T-cell (primary cell): ENCODE results near the gene STARD9. TPM values are rescaled to one million over a fixed set of nuclear protein-coding genes. Genes with fewer than 3 reads are reported as not detected.

Source experiments
- ATAC-seq, 4 experiments: fragments of 200-7000 bp in 3 of 4; fragments of 150-1000 bp in 1 of 4; cut with Tn5 transposase; replicated peaks in 1 of 4; 1 replicate in 3 of 4; 2 replicates in 1 of 4; pipeline ENCODE4 v1.10.0; 2021; ENCODE audit warnings: moderate library complexity in 3 of 4, mild to moderate bottlenecking in 2 of 4, moderate number of reproducible peaks in 1 of 4
- CTCF ChIA-PET, 2 donors: fragments of 300-600 bp; sonication (Branson Sonifier 250); formaldehyde crosslinking; loops; one replicate each; lab custom pipeline; 2022; ENCODE audit warnings: antibody characterized with exemption in 2 of 2; lab: Charles Lee
- POLR2A ChIA-PET, 2 donors: fragments of 300-600 bp; sonication (Branson Sonifier 250); formaldehyde crosslinking; loops; one replicate each; lab custom pipeline; 2022; ENCODE audit warnings: antibody characterized with exemption in 2 of 2; lab: Charles Lee
- DNase-seq, 35 experiments: peaks; one replicate each; pipeline versions ENCODE4 v3.0.0 to v3.0.0-alpha.2; 2013 to 2023
- H3K27ac ChIP-seq: one replicate; pipeline ENCODE4 v1.5.1; 2013; ENCODE audit warnings: low read length
- H3K27me3 ChIP-seq, 2 experiments: replicated peaks in 1 of 2; 1 replicate in 1 of 2; 2 replicates in 1 of 2; pipeline versions ENCODE4 v1.6.1 to v1.7.0; 2013; ENCODE audit warnings: low read length in 1 of 2, mixed read lengths in 1 of 2; ENCODE audit not compliant: control insufficient read depth in 2 of 2, insufficient read depth in 2 of 2; ENCODE audit errors: extremely low read depth in 1 of 2
- H3K36me3 ChIP-seq, 2 donors: 1 replicate in 1 of 2; 2 replicates in 1 of 2; pipeline versions ENCODE4 v1.6.1 to v1.7.0; 2013; ENCODE audit warnings: low read length in 1 of 2; ENCODE audit not compliant: control insufficient read depth in 2 of 2, insufficient read depth in 1 of 2; ENCODE audit errors: extremely low read depth in 1 of 2
- H3K4me1 ChIP-seq, 2 experiments: 1 replicate in 1 of 2; 2 replicates in 1 of 2; pipeline versions ENCODE4 v1.6.1 to v1.7.0; 2013; ENCODE audit warnings: low read length in 2 of 2, mixed read lengths in 1 of 2; ENCODE audit not compliant: insufficient read depth in 2 of 2, control insufficient read depth in 1 of 2; ENCODE audit errors: extremely low read depth in 1 of 2
- H3K4me3 ChIP-seq, 2 donors: 1 replicate in 1 of 2; 2 replicates in 1 of 2; pipeline versions ENCODE4 v1.5.1 to v1.7.0; 2013; ENCODE audit warnings: mild to moderate bottlenecking in 2 of 2, low read length in 1 of 2, moderate library complexity in 1 of 2; ENCODE audit not compliant: control insufficient read depth in 1 of 2; ENCODE audit errors: extremely low read depth in 1 of 2
- H3K9me3 ChIP-seq: 2 replicates; pipeline ENCODE4 v1.7.0; 2013
- H3K27ac Mint-ChIP-seq, 2 donors: one replicate each; pipeline ENCODE4 v1.8.0; 2020 to 2021; ENCODE audit warnings: mild to moderate bottlenecking in 2 of 2, mixed read lengths in 2 of 2
- H3K27me3 Mint-ChIP-seq, 2 donors: one replicate each; pipeline ENCODE4 v1.8.0; 2021 to 2022; ENCODE audit warnings: mixed read lengths in 2 of 2
- H3K36me3 Mint-ChIP-seq: one replicate; pipeline ENCODE4 v1.8.0; 2021; ENCODE audit warnings: mixed read lengths
- H3K4me1 Mint-ChIP-seq, 3 donors: one replicate each; pipeline ENCODE4 v1.8.0; 2020 to 2022; ENCODE audit warnings: mixed read lengths in 3 of 3, mild to moderate bottlenecking in 1 of 3
- H3K4me3 Mint-ChIP-seq, 3 donors: one replicate each; pipeline ENCODE4 v1.8.0; 2020 to 2022; ENCODE audit warnings: mild to moderate bottlenecking in 3 of 3, mixed read lengths in 3 of 3, moderate library complexity in 3 of 3
- H3K9me3 Mint-ChIP-seq, 3 donors: one replicate each; pipeline ENCODE4 v1.8.0; 2020 to 2022; ENCODE audit warnings: mixed read lengths in 3 of 3
- WGBS: methylation state at CpG from one replicate; pipeline ENCODE4 v1.1.5; 2013; ENCODE audit warnings: missing lambda C conversion rate; ENCODE audit not compliant: insufficient coverage; 5-methylcytosine and 5-hydroxymethylcytosine counted together
- total RNA-seq, 35 experiments: library from RNA in 6 of 35; stranded (reverse) in 6 of 35; fragments of 120-200 nt in 1 of 35; gene quantifications; one replicate each; pipeline versions ENCODE4 v1.2.1 to v1.2.4 and lab custom pipeline; 2013 to 2026

STARD9 gene
- total RNA-seq, 5 donors from 2014 or later (not counting 1 experiment from before 2014, with no cell fraction given), result 6.6 to 10.6 (median 8.8) TPM

GRCh38 chr15:42742149-42742548, 166.7 kb downstream of the STARD9 start:
- no peaks in the 10 kb centered on the region for H3K9me3 Mint-ChIP-seq
- DNase-seq, result no peak
- Histone ChIP-seq H3K4me3 (no peak overlapping the region), H3K9me3 (no peaks in the 10 kb centered on the region), H3K36me3 (peaks cover 2 to 14% of the 10 kb centered on the region in 2 donors), H3K4me1 (peaks cover 2 to 5% of the 10 kb centered on the region in 2 experiments), H3K27me3 (no peaks in the 10 kb centered on the region), H3K27ac (no peak overlapping the region)
- ChIA-PET CTCF (interaction anchor here in 1 of 2 donors (0.6 kb wide), 1 partner anchor 1083 kb away, joined by 6 read pairs; no protein-coding TSS in a partner anchor), POLR2A (interaction anchor here in 1 of 2 donors (0.5 kb wide), 1 partner anchor 193 kb away, joined by 4 read pairs; no protein-coding TSS in a partner anchor)
- peaks cover 0 to 6% (median 6%) of the 10 kb centered on the region in 3 donors for H3K4me1 Mint-ChIP-seq
- no peak for ATAC-seq
- no CpG with 5 or more reads among the region's 4 CpGs for WGBS
- H3K27ac Mint-ChIP-seq, result no peak overlapping the region
- H3K36me3 Mint-ChIP-seq, result peaks cover 18% of the 10 kb centered on the region
- H3K4me3 Mint-ChIP-seq, result no peak overlapping the region
- H3K27me3 Mint-ChIP-seq, result no peaks in the 10 kb centered on the region

DNA sequence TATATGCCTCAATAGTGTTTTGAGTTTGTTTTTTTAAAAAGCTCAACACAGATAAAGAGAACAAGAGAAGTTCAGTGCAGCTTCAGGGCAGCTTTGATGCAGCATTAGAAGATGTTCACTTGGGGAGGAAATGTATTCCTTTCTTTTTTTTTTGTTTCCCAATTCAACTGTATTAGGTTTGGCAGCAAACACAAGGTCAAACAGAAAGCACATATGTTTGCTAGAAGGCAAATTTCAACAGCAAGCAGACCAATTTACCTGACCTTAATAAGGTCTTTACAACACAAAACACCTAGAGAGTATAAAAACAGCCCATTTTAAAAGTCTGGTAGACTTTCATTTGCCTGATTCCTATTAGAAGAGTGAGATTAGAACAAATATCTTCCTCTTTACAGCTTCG, 168.8 kb downstream of the STARD9 start:
- no peaks in the 10 kb centered on the region for H3K27me3 ChIP-seq
- no CpG with 5 or more reads among the region's 1 CpG for WGBS
- no peaks in the 10 kb centered on the region for H3K4me1 ChIP-seq
- H3K27me3 Mint-ChIP-seq, result no peaks in the 10 kb centered on the region
- H3K27ac Mint-ChIP-seq, result no peak overlapping the region
- H3K9me3 ChIP-seq, result no peaks in the 10 kb centered on the region
- no peak overlapping the region for H3K4me3 ChIP-seq
- peaks cover 2 to 14% of the 10 kb centered on the region in 2 donors for H3K36me3 ChIP-seq
- H3K4me1 Mint-ChIP-seq, result no peaks in the 10 kb centered on the region
- ChIA-PET POLR2A (no interaction called here), CTCF (no interaction called here)
- no peak overlapping the region for H3K4me3 Mint-ChIP-seq
- DNase-seq, result no peak
- no peaks in the 10 kb centered on the region for H3K9me3 Mint-ChIP-seq
- no peak overlapping the region for H3K27ac ChIP-seq
- peaks cover 18% of the 10 kb centered on the region for H3K36me3 Mint-ChIP-seq
- ATAC-seq, result no peak

GRCh38 chr15:42749266-42749665, 173.9 kb downstream of the STARD9 start:
- no peak overlapping the region for H3K4me3 Mint-ChIP-seq
- H3K36me3 ChIP-seq, result peaks cover 8 to 33% of the 10 kb centered on the region in 2 donors
- no peak for ATAC-seq
- ChIA-PET POLR2A (no interaction called here), CTCF (no interaction called here)
- no peaks in the 10 kb centered on the region for H3K4me1 Mint-ChIP-seq
- H3K27me3 Mint-ChIP-seq, result no peaks in the 10 kb centered on the region
- peaks cover 57% of the 10 kb centered on the region for H3K36me3 Mint-ChIP-seq
- no peak for DNase-seq
- no peaks in the 10 kb centered on the region for H3K9me3 ChIP-seq
- no peak overlapping the region for H3K27ac ChIP-seq
- H3K27me3 ChIP-seq, result no peaks in the 10 kb centered on the region
- no peak overlapping the region for H3K27ac Mint-ChIP-seq
- no peak overlapping the region for H3K4me3 ChIP-seq
- WGBS, result 100% methylated on average over 1 of the region's 1 CpG
- H3K4me1 ChIP-seq, result no peaks in the 10 kb centered on the region
- H3K9me3 Mint-ChIP-seq, result peaks cover 5 to 9% (median 5%) of the 10 kb centered on the region in 3 donors

DNA sequence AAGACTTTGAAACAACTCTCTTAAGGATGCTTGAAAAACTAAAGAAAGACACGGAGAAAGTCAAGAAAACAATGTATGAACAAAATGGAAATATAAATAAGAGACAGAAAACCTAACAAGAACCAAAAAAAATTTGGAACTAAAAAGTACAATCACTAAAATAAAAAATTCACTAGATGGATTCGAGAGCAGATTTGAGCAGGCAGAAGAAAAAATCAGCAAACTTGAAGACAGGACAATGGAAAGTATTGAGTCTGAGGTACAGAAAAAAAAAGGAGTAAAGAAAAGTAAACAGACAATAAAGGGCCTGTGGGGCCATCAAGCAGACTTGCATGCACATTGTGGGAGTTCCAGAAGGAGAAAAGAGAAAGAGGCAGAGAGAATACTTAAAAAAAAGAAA, 174.9 kb downstream of the STARD9 start:
- no peaks in the 10 kb centered on the region for H3K9me3 ChIP-seq
- ATAC-seq (no peak), DNase-seq (no peak)
- Mint-ChIP-seq H3K4me1 (no peaks in the 10 kb centered on the region), H3K4me3 (no peak overlapping the region), H3K36me3 (peaks cover 55% of the 10 kb centered on the region), H3K27me3 (no peaks in the 10 kb centered on the region), H3K27ac (no peak overlapping the region), H3K9me3 (peaks cover 5 to 9% (median 5%) of the 10 kb centered on the region in 3 donors)
- peaks cover 8 to 31% of the 10 kb centered on the region in 2 donors for H3K36me3 ChIP-seq
- no peaks in the 10 kb centered on the region for H3K27me3 ChIP-seq
- ChIA-PET POLR2A (no interaction called here), CTCF (no interaction called here)
- H3K4me3 ChIP-seq, result no peak overlapping the region
- WGBS, result no CpG with 5 or more reads among the region's 2 CpGs
- no peaks in the 10 kb centered on the region for H3K4me1 ChIP-seq
- no peak overlapping the region for H3K27ac ChIP-seq

GRCh38 chr15:42759093-42759492, 183.7 kb downstream of the STARD9 start:
- CTCF ChIA-PET, result no interaction called here
- no peak overlapping the region for H3K27ac Mint-ChIP-seq
- no peaks in the 10 kb centered on the region for H3K27me3 Mint-ChIP-seq
- ATAC-seq, result no peak
- peaks cover 3% of the 10 kb centered on the region for H3K9me3 ChIP-seq
- POLR2A ChIA-PET, result no interaction called here
- no peak for DNase-seq
- H3K27ac ChIP-seq, result no peak overlapping the region
- WGBS, result 93% methylated on average over 2 of the region's 2 CpGs
- H3K9me3 Mint-ChIP-seq, result peaks cover 13 to 28% (median 15%) of the 10 kb centered on the region in 3 donors
- H3K4me1 ChIP-seq, result no peaks in the 10 kb centered on the region
- H3K4me3 ChIP-seq, result no peak overlapping the region
- no peaks in the 10 kb centered on the region for H3K27me3 ChIP-seq
- peaks cover 31% of the 10 kb centered on the region for H3K36me3 Mint-ChIP-seq
- no peak overlapping the region for H3K4me3 Mint-ChIP-seq
- peaks cover 0 to 5% (median 0%) of the 10 kb centered on the region in 3 donors for H3K4me1 Mint-ChIP-seq
- H3K36me3 ChIP-seq, result no peaks in the 10 kb centered on the region

GRCh38 chr15:42760759-42761158, 185.4 kb downstream of the STARD9 start:
- H3K9me3 ChIP-seq, result peaks cover 3% of the 10 kb centered on the region
- CTCF ChIA-PET, result interaction anchor here in 1 of 2 donors (0.8 kb wide), 1 partner anchor 22 kb away, joined by 5 read pairs; no protein-coding TSS in a partner anchor
- Mint-ChIP-seq H3K4me3 (no peak overlapping the region), H3K4me1 (peaks cover 0 to 5% (median 0%) of the 10 kb centered on the region in 3 donors), H3K36me3 (peaks cover 47% of the 10 kb centered on the region), H3K27me3 (no peaks in the 10 kb centered on the region), H3K27ac (no peak overlapping the region), H3K9me3 (peaks cover 17 to 37% (median 18%) of the 10 kb centered on the region in 3 donors)
- no peaks in the 10 kb centered on the region for H3K27me3 ChIP-seq
- no peak overlapping the region for H3K4me3 ChIP-seq
- POLR2A ChIA-PET, result no interaction called here
- ATAC-seq (no peak), DNase-seq (no peak)
- no peaks in the 10 kb centered on the region for H3K4me1 ChIP-seq
- WGBS, result no CpG with 5 or more reads among the region's 1 CpG
- H3K27ac ChIP-seq, result no peak overlapping the region
- H3K36me3 ChIP-seq, result no peaks in the 10 kb centered on the region
